ENCODE measurements around the gene USP26.

The USP26 gene

DNA sequence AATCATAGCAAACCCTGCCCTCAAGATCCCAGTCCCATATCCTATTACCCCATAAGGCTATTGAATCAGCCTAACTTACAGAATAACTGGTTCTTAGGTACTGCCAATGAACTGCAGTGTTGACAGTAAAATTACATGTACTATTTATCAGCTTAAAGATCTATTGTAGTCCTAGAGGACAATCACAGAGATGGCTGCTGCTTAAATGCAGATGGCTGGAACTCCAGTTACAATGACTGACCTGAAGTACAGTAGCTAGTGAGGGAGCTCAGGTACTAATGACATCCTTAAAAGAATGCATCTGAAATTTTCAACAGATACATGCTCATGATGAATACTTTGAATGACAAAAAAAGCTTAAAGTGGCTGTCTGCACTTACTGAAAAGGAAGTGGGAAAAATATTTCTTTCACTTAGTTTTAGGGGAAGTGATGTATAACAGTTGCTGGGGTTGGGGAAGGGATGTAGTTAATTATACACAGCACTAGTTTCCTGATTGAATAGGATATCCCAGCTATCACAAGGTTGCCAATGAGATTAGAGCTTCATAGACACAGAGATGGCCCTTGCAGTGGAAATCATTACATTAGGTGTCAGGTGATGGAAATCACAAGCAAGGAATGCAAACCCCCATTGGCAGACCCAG lies 42.0 kb downstream of the USP26 start:
- H3K79me2 ChIP-seq (ENCODE audit: insufficient read depth, low read length): no peaks in the 10 kb centered on the region
- H3K4me2 ChIP-seq (ENCODE audit: low read depth, low read length, poor library complexity, severe bottlenecking): no peak overlapping the region
- TF ChIP-seq EZH2phosphoT487 (IDR thresholded peaks at IDR 0.05; ENCODE audit: borderline replicate concordance): no peak
- TF ChIP-seq, protein P1, sequence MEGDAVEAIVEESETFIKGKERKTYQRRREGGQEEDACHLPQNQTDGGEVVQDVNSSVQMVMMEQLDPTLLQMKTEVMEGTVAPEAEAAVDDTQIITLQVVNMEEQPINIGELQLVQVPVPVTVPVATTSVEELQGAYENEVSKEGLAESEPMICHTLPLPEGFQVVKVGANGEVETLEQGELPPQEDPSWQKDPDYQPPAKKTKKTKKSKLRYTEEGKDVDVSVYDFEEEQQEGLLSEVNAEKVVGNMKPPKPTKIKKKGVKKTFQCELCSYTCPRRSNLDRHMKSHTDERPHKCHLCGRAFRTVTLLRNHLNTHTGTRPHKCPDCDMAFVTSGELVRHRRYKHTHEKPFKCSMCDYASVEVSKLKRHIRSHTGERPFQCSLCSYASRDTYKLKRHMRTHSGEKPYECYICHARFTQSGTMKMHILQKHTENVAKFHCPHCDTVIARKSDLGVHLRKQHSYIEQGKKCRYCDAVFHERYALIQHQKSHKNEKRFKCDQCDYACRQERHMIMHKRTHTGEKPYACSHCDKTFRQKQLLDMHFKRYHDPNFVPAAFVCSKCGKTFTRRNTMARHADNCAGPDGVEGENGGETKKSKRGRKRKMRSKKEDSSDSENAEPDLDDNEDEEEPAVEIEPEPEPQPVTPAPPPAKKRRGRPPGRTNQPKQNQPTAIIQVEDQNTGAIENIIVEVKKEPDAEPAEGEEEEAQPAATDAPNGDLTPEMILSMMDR (conservative IDR thresholded peaks at IDR 0.05; ENCODE audit: low read length): no peak
- no peaks in the 10 kb centered on the region for H3K4me1 ChIP-seq (ENCODE audit: insufficient read depth, low read length, poor library complexity, severe bottlenecking)
- H3K9me3 ChIP-seq (ENCODE audit: insufficient read depth, low read depth, low read length): no peaks in the 10 kb centered on the region
- no peaks in the 10 kb centered on the region for H3K36me3 ChIP-seq (ENCODE audit: insufficient read depth, low read length)
- H3K4me3 ChIP-seq (ENCODE audit: low read length, poor library complexity, severe bottlenecking): no peak overlapping the region
- H4K20me1 ChIP-seq (ENCODE audit: insufficient read depth, low read length, poor library complexity, severe bottlenecking): no peaks in the 10 kb centered on the region
- no peaks in the 10 kb centered on the region for H3F3A ChIP-seq (ENCODE audit: low read depth)
- no peaks in the 10 kb centered on the region for H3K9me2 ChIP-seq (replicated peaks; ENCODE audit: low read depth, low read length)
- H2AFZ ChIP-seq (ENCODE audit: low read length): no peak overlapping the region
- no peaks in the 10 kb centered on the region for H3K27me3 ChIP-seq (ENCODE audit: insufficient read depth, low read length, poor library complexity, severe bottlenecking)
- H3K9ac ChIP-seq (ENCODE audit: low read depth, low read length, poor library complexity, severe bottlenecking): no peak overlapping the region

DNA sequence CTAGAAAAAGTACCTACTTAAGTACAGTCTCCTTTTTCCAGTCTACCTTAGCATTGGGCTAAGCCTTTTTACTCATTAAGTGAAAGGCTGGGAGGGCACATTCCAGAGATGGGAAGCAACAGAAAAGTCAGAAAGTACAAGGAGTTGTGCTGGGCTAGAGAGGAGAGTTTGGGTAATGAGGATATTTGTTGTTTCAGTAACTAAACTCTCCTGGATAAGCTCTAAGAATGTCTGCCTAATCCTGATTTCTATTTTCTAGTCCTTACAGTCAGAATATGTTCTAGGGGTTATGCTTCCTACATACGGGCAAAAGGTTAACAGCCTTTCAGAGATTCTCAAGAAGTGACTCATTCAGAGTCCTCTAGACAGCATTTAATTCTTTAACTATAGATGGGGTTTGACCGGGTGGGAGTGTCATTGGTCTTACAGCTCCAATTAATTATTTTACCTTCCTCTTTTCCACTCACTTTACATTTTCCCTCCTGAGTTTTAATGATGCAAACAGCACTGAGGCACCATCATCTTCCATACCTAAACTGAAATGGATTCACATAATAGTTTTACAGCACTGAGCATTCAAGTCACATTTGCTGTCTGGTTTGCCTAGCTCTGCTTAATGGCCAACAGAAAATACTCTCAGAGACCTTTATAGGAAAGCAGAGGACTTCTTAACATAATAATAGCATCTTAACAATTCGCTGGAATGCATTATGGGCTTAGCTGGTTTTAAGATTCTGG lies 42.9 kb downstream of the USP26 start:
- no peak for TF ChIP-seq EZH2phosphoT487 (IDR thresholded peaks at IDR 0.05; ENCODE audit: borderline replicate concordance)
- TF ChIP-seq, protein P1 (conservative IDR thresholded peaks at IDR 0.05; ENCODE audit: low read length): no peak
- Histone ChIP-seq H3K36me3 (ENCODE audit: insufficient read depth, low read length) (no peaks in the 10 kb centered on the region), H3K4me3 (ENCODE audit: low read length, poor library complexity, severe bottlenecking) (no peak overlapping the region), H3F3A (ENCODE audit: low read depth) (no peaks in the 10 kb centered on the region), H3K9me3 (ENCODE audit: insufficient read depth, low read depth, low read length) (no peaks in the 10 kb centered on the region), H3K79me2 (ENCODE audit: insufficient read depth, low read length) (no peaks in the 10 kb centered on the region), H3K4me2 (ENCODE audit: low read depth, low read length, poor library complexity, severe bottlenecking) (no peak overlapping the region), H4K20me1 (ENCODE audit: insufficient read depth, low read length, poor library complexity, severe bottlenecking) (no peaks in the 10 kb centered on the region), H3K4me1 (ENCODE audit: insufficient read depth, low read length, poor library complexity, severe bottlenecking) (no peaks in the 10 kb centered on the region), H3K27me3 (ENCODE audit: insufficient read depth, low read length, poor library complexity, severe bottlenecking) (no peaks in the 10 kb centered on the region), H2AFZ (ENCODE audit: low read length) (no peak overlapping the region), H3K9me2 (replicated peaks; ENCODE audit: low read depth, low read length) (no peaks in the 10 kb centered on the region), H3K9ac (ENCODE audit: low read depth, low read length, poor library complexity, severe bottlenecking) (no peak overlapping the region)

DNA sequence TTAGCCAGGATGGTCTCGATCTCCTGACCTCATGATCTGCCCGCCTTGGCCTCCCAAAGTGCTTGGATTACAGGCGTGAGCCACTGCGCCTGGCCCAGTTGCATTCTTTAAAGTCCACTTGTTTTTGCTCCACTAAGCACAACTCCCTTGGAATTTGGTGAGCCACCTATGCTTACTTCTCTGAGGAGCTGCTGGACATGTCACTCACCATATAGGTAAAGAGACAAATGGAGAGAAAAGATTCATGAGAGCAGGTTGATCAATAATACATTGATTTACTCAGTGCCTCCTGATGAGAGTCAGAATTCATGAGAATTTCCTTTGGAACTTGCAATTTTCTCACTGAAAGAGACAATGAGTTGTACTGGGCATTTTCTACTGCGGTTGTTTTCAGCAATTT lies 48.2 kb downstream of the USP26 start:
- Histone ChIP-seq H3K27me3 (ENCODE audit: insufficient read depth, low read length, poor library complexity, severe bottlenecking) (no peaks in the 10 kb centered on the region), H4K20me1 (ENCODE audit: insufficient read depth, low read length, poor library complexity, severe bottlenecking) (no peaks in the 10 kb centered on the region), H3K4me1 (ENCODE audit: insufficient read depth, low read length, poor library complexity, severe bottlenecking) (no peaks in the 10 kb centered on the region), H3K4me2 (ENCODE audit: low read depth, low read length, poor library complexity, severe bottlenecking) (no peak overlapping the region), H3K9me2 (replicated peaks; ENCODE audit: low read depth, low read length) (no peaks in the 10 kb centered on the region), H3K9ac (ENCODE audit: low read depth, low read length, poor library complexity, severe bottlenecking) (no peak overlapping the region), H3K36me3 (ENCODE audit: insufficient read depth, low read length) (no peaks in the 10 kb centered on the region), H3K4me3 (ENCODE audit: low read length, poor library complexity, severe bottlenecking) (no peak overlapping the region), H3K9me3 (ENCODE audit: insufficient read depth, low read depth, low read length) (no peaks in the 10 kb centered on the region), H2AFZ (ENCODE audit: low read length) (no peak overlapping the region), H3F3A (ENCODE audit: low read depth) (no peaks in the 10 kb centered on the region), H3K79me2 (ENCODE audit: insufficient read depth, low read length) (no peaks in the 10 kb centered on the region)
- no peak for TF ChIP-seq EZH2phosphoT487 (IDR thresholded peaks at IDR 0.05; ENCODE audit: borderline replicate concordance)
- TF ChIP-seq, protein P1 (conservative IDR thresholded peaks at IDR 0.05; ENCODE audit: low read length): no peak

Measured in Loucy (cell line).